GM19455 (cell line): ENCODE data around the gene KDR.

ENCODE experiments used
- ATAC-seq: cut with Tn5 transposase; IDR thresholded peaks from one replicate; pipeline ENCODE4 v1.9.1; 2021; ENCODE audit not compliant: unreplicated experiment

KDR gene

DNA sequence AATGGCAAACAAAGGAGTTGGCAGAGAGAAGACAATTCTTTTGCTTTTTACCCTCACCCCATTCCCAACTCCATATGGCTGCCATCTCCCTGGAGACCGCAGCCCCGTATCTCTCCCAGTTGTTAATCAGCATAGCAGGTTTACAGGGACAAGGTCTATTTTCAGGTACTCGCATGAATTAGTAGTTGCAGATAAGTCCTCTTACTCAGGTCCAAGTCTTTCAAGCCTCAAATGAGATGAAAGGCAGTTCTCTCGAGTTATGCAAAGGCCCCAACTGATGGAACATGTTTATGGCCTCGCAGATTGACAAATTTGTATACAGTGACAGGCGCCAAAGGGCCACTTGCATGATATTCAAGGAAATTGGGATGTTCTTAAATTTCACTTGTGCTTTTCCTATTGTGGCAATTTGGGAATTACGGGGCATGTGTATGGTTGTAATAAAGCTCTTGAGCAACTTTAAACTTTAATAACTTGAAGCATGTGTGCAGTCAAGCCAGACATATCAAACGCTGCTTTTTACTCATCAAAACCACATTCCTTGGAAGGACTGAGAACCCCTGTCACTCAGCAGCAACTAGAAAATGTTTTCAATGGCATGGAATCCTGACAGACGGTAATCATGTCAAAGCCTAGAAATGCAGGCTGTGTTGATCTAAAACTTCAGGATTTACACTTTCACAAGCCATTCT lies 45.1 kb downstream of the KDR start:
- ATAC-seq: no peak

- ATAC-seq: no peak
Measured at GRCh38 chr4:55079451-55080173, 45.8 kb downstream of the KDR start.

GRCh38 chr4:55078987-55079386 lies 46.4 kb downstream of the KDR start:
- no peak for ATAC-seq

DNA sequence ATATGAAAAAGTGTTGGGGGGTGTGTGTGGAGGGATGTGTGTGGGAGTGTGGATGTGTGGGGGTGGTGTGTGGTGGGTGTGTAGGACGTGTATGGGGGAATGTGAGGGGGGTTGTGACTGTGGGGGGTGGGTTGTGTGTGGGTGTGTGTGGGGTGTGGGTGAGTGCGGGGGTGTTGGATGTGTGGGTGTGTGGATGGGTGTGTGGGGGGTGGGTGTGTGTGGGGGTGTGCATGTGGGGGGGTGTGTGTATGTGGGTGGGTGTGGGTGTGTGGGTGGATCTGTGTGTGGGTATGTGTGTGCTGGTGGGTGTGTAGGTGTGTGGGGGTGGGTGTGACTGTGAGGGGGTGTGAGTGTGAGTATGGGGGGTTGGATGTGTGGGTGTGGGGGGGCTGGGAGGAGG lies 47.8 kb downstream of the KDR start:
- no peak for ATAC-seq

- ATAC-seq: no peak
Measured at GRCh38 chr4:55075823-55076716, 49.3 kb downstream of the KDR start.

- ATAC-seq: no peak
Measured at GRCh38 chr4:55075376-55075775, 50.0 kb downstream of the KDR start.

DNA sequence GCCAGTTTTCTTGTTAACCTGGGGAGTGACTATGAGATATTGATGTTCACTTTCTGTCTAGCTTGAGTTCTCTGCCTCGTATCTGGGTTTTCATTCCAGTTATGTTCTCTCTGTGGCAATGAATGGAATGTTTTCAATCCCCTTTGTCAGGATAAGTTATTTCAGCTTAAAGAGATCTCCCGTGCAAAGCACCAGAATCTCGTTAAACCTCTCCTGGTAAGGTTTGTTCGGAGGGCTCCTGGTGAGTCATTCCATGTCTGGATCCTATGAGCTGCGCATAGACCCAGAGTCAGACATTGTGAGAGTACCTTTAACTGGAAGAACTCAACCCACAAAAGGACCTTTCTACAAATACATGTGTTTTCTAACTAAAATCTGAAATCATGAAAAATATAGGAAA lies 51.0 kb downstream of the KDR start:
- ATAC-seq: no peak

GRCh38 chr4:55071951-55072350 lies 53.4 kb downstream of the KDR start:
- ATAC-seq: no peak

GRCh38 chr4:55069248-55069647 lies 56.1 kb downstream of the KDR start:
- no peak for ATAC-seq

GRCh38 chr4:55068522-55068921 lies 56.9 kb downstream of the KDR start:
- no peak for ATAC-seq

- ATAC-seq: no peak
Measured at GRCh38 chr4:55066018-55066417, 59.4 kb downstream of the KDR start.

- ATAC-seq: no peak
Measured at GRCh38 chr4:55055529-55055928, 69.9 kb downstream of the KDR start.

DNA sequence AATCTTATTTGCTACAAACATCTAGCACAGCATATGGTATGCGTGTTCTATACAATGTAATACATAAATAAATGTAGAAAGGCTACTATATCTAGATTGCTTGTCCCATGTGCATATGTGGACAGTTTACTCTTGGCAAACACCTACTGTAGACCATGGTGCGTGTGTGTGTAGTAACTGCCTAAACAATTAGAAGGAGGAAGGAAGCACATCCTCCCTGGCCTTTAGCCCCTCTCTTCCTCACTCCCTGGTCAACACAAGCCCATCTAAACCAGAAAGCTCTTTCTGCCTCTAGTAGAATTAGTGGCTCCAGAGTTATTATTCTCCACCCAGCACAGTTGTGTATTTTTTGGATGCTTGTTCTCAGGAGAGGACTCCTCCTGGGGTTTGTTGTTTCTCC lies 73.9 kb downstream of the KDR start:
- no peak for ATAC-seq

DNA sequence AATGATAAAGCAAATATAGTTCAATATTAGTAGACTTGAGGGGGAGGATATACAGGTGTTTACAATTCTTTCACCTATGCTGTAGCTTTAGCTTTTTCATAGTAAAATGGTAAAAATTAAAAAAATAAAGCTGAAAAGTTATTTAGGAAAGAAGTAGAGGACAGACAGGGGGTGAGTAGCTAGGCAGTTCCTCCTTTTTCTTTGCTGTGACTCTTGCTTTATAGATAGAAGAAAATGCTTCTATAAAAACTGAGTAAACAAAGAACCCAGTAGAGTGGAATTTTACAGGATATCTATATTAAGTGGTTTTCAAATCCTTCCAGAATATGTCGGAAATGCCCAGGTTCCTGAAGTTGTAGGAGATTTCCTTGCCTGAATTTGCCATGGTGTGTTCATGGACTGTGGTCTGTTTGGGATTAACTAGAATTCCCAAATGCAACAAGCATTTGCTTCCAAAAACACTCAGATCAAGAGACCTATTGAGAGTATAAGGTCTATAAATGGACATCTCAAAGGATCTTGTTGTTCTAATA lies 74.9 kb downstream of the KDR start:
- ATAC-seq: no peak

GRCh38 chr4:55038176-55038890 lies 87.1 kb downstream of the KDR start:
- no peak for ATAC-seq

DNA sequence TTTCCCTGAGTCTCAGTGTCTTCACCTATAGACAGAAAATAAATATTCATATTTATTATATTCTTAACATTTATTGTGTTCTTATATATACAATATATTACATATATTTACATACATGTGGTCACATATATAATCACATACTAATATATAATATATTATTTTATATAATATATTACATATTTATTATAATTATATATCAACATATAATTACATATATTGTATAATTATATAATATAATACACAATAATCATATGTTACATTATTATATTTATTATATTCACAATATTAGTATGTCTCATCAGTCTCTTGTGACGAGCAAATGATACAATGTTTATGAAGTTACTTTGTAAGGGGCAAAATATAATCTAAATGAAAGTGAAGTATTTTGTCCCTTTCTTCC lies 87.7 kb downstream of the KDR start:
- ATAC-seq: no peak

DNA sequence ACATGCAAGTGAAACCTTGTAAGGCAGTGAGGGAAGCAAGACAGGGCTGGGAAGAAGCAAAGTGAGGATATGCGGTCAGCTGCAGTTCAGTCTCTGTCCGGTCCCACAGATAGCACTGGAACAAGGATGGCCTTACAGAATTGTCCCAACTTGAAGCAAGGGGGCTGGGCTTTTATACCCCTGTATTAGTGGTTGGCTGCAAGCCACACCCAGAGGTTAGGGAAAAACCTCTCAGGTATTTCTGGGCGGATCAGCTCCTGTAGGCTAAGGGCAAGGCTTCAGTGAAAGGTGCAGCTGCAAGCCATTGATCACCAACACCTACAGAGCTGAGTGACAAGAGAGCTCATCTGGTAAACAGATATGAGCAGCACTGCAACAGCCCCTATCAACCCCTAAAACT lies 89.0 kb downstream of the KDR start:
- no peak for ATAC-seq

DNA sequence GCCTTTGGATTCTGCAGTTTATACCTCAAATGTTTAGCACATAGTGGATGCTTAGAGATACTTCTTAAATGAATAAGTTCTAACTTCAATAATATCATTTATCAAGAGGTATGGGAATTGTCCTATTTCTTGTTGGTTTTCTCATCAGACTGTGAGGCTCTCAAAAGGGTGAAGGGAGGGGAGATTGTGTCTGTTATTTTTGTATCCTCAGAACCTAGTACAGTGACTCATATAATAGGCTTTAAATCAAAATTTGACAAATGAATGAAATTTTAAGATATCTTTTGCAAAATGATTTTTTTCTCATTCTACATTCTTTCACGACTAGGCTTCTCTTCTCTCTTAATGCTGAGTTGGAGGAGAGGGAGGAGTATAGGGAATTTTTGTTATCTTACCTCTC lies 89.5 kb downstream of the KDR start:
- ATAC-seq: no peak

GRCh38 chr4:55033296-55033695 lies 92.1 kb downstream of the KDR start:
- no peak for ATAC-seq

GRCh38 chr4:55032788-55033187 lies 92.6 kb downstream of the KDR start:
- ATAC-seq: no peak

- no peak for ATAC-seq
Measured at GRCh38 chr4:55032179-55032578, 93.2 kb downstream of the KDR start.
